H9 (cell line): ENCODE results near the gene RAPGEF6. TPM values are rescaled to one million over a fixed set of nuclear protein-coding genes. Genes with fewer than 3 reads are reported as not detected.

ENCODE experiments used
- DNase-seq: peaks from one replicate; pipeline ENCODE4 v3.0.0-alpha.2; 2017
- H2AFZ ChIP-seq: one replicate; pipeline ENCODE4 v1.6.1; 2013; ENCODE audit warnings: mild to moderate bottlenecking, low read length, control low read depth, moderate library complexity
- H2AK5ac ChIP-seq: 2 replicates; pipeline ENCODE4 v1.6.1; 2013; ENCODE audit warnings: low read length, control low read depth, mixed read lengths; ENCODE audit not compliant: insufficient read length
- H2BK120ac ChIP-seq: one replicate; pipeline ENCODE4 v1.6.1; 2013; ENCODE audit warnings: low read depth, mild to moderate bottlenecking, low read length, control low read depth, inconsistent platforms; ENCODE audit not compliant: poor library complexity, severe bottlenecking
- H2BK12ac ChIP-seq: 2 replicates; pipeline ENCODE4 v1.6.1; 2013; ENCODE audit warnings: low read length, control low read depth, mixed read lengths, low read depth; ENCODE audit not compliant: insufficient read length
- H2BK15ac ChIP-seq: 2 replicates; pipeline ENCODE4 v1.6.1; 2013; ENCODE audit warnings: low read depth, low read length, control low read depth
- H2BK20ac ChIP-seq: one replicate; pipeline ENCODE4 v1.6.1; 2013; ENCODE audit warnings: low read depth, mild to moderate bottlenecking, low read length, control low read depth, inconsistent platforms; ENCODE audit not compliant: poor library complexity, severe bottlenecking
- H2BK5ac ChIP-seq: 2 replicates; pipeline ENCODE4 v1.6.1; 2013; ENCODE audit warnings: low read length, control low read depth, mixed read lengths; ENCODE audit not compliant: insufficient read length
- H3K14ac ChIP-seq: 2 replicates; pipeline ENCODE4 v1.6.1; 2013; ENCODE audit warnings: low read length, control low read depth; ENCODE audit not compliant: insufficient read depth
- H3K18ac ChIP-seq: 2 replicates; pipeline ENCODE4 v1.6.1; 2013; ENCODE audit warnings: low read depth, mild to moderate bottlenecking, mixed read lengths, low read length, control low read depth; ENCODE audit not compliant: insufficient read length
- H3K23ac ChIP-seq: 2 replicates; pipeline ENCODE4 v1.6.1; 2013; ENCODE audit warnings: low read length, control low read depth, mixed read lengths, low read depth; ENCODE audit not compliant: insufficient read length
- H3K23me2 ChIP-seq: 2 replicates; pipeline ENCODE4 v1.6.1; 2013; ENCODE audit warnings: low read depth, mild to moderate bottlenecking, mixed read lengths, low read length, control low read depth; ENCODE audit not compliant: insufficient read length, poor library complexity, severe bottlenecking
- H3K27ac ChIP-seq: 2 replicates; pipeline ENCODE4 v1.5.1; 2013; ENCODE audit warnings: low read length, control low read depth, mixed read lengths, low read depth; ENCODE audit not compliant: insufficient read length
- H3K27me3 ChIP-seq: 2 replicates; pipeline ENCODE4 v1.6.1; 2013; ENCODE audit warnings: low read length, control low read depth, inconsistent platforms; ENCODE audit not compliant: insufficient read depth
- H3K4ac ChIP-seq: 2 replicates; pipeline ENCODE4 v1.6.1; 2013; ENCODE audit warnings: low read depth, mild to moderate bottlenecking, control low read depth, inconsistent platforms, low read length, moderate library complexity
- H3K4me1 ChIP-seq: 2 replicates; pipeline ENCODE4 v1.6.1; 2013; ENCODE audit warnings: low read length, control low read depth, inconsistent platforms; ENCODE audit not compliant: insufficient read depth
- H3K4me2 ChIP-seq: 2 replicates; pipeline ENCODE4 v1.6.1; 2013; ENCODE audit warnings: low read length, control low read depth, mixed read lengths; ENCODE audit not compliant: insufficient read length, insufficient read depth
- H3K56ac ChIP-seq: 2 replicates; pipeline ENCODE4 v1.6.1; 2013; ENCODE audit warnings: low read depth, mild to moderate bottlenecking, mixed read lengths, low read length, control low read depth; ENCODE audit not compliant: insufficient read length
- H3K79me1 ChIP-seq: 2 replicates; pipeline ENCODE4 v1.6.1; 2013; ENCODE audit warnings: low read depth, mild to moderate bottlenecking, moderate library complexity, low read length, control low read depth, inconsistent platforms; ENCODE audit not compliant: insufficient read depth, poor library complexity, severe bottlenecking
- H3K79me2 ChIP-seq: 2 replicates; pipeline ENCODE4 v1.6.1; 2013; ENCODE audit warnings: low read length, control low read depth, inconsistent platforms; ENCODE audit not compliant: insufficient read depth
- H3K9ac ChIP-seq: 2 replicates; pipeline ENCODE4 v1.6.1; 2013; ENCODE audit warnings: low read length, control low read depth, mixed read lengths; ENCODE audit not compliant: insufficient read length; ENCODE audit errors: extremely low read depth
- H3K9me3 ChIP-seq: one replicate; pipeline ENCODE4 v1.6.1; 2013; ENCODE audit warnings: low read depth, low read length, inconsistent platforms; ENCODE audit not compliant: control insufficient read depth
- H3T11ph ChIP-seq: one replicate; pipeline ENCODE4 v1.6.1; 2013; ENCODE audit warnings: mild to moderate bottlenecking, low read length, control low read depth, inconsistent platforms
- H4K20me1 ChIP-seq: one replicate; pipeline ENCODE4 v1.6.1; 2013; ENCODE audit not compliant: control insufficient read depth, insufficient read length, insufficient read depth
- H4K5ac ChIP-seq: 2 replicates; pipeline ENCODE4 v1.6.1; 2013; ENCODE audit warnings: low read depth, mild to moderate bottlenecking, mixed read lengths, low read length, control low read depth; ENCODE audit not compliant: insufficient read length
- H4K8ac ChIP-seq: replicated peaks from 2 replicates; pipeline ENCODE4 v1.6.1; 2013; ENCODE audit warnings: low read length, control low read depth, mixed read lengths, low read depth; ENCODE audit not compliant: insufficient read length
- H4K91ac ChIP-seq: 2 replicates; pipeline ENCODE4 v1.6.1; 2013; ENCODE audit warnings: low read depth, mild to moderate bottlenecking, moderate library complexity, mixed read lengths, low read length, control low read depth; ENCODE audit not compliant: insufficient read length
- H3K27ac Mint-ChIP-seq, 3 experiments: 2 replicates in 2 of 3; 3 replicates in 1 of 3; pipeline ENCODE4 v1.8.0; 2020 to 2021; ENCODE audit warnings: mixed read lengths in 3 of 3, mild to moderate bottlenecking in 1 of 3, moderate library complexity in 1 of 3
- H3K27me3 Mint-ChIP-seq: 2 replicates; pipeline ENCODE4 v1.8.0; 2021; ENCODE audit warnings: low read depth, mild to moderate bottlenecking, moderate library complexity, mixed read lengths
- H3K36me3 Mint-ChIP-seq, 3 experiments: 2 replicates in 2 of 3; 3 replicates in 1 of 3; pipeline ENCODE4 v1.8.0; 2020 to 2021; ENCODE audit warnings: low read depth in 3 of 3, mixed read lengths in 3 of 3; ENCODE audit not compliant: insufficient read depth in 1 of 3
- H3K4me1 Mint-ChIP-seq, 2 experiments: 2 replicates each; pipeline ENCODE4 v1.8.0; 2020; ENCODE audit warnings: mixed read lengths in 2 of 2
- H3K4me3 Mint-ChIP-seq, 2 experiments: 2 replicates in 1 of 2; 3 replicates in 1 of 2; pipeline ENCODE4 v1.8.0; 2020 to 2021; ENCODE audit warnings: mild to moderate bottlenecking in 2 of 2, mixed read lengths in 2 of 2, moderate library complexity in 1 of 2
- H3K9me3 Mint-ChIP-seq, 2 experiments: 2 replicates in 1 of 2; 3 replicates in 1 of 2; pipeline ENCODE4 v1.8.0; 2020; ENCODE audit warnings: mild to moderate bottlenecking in 2 of 2, mixed read lengths in 2 of 2, moderate library complexity in 1 of 2
- CTCF ChIP-seq: fragments of 200-600 bp; sonication (generic); conservative IDR thresholded peaks from 3 replicates; pipeline ENCODE4 v1.8.0; 2021; ENCODE audit warnings: antibody characterized with exemption, mild to moderate bottlenecking
- WGBS: extraction: QIAGEN DNeasy Blood & Tissue Kit; methylation state at CpG from one replicate; pipeline ENCODE4 v1.1.7; 2013; ENCODE audit warnings: missing lambda C conversion rate, low lambda C conversion rate, mixed read lengths; ENCODE audit not compliant: insufficient read length; ENCODE audit errors: extremely low coverage; 5-methylcytosine and 5-hydroxymethylcytosine counted together
- total RNA-seq: library from RNA; stranded (reverse); gene quantifications from 2 replicates; pipeline ENCODE4 v1.2.1, GENCODE V29; 2021

The RAPGEF6 gene
- total RNA-seq, 1 experiment from 2014 or later, result 19.7 TPM

- Histone ChIP-seq H3K9me3 (no peaks in the 10 kb centered on the region), H2BK5ac (no peak overlapping the region), H3T11ph (no peak overlapping the region), H3K4ac (no peak overlapping the region), H4K5ac (no peak overlapping the region), H2BK12ac (no peak overlapping the region), H3K4me2 (no peak overlapping the region), H2BK20ac (no peak overlapping the region), H2BK15ac (no peak overlapping the region), H3K23me2 (no peaks in the 10 kb centered on the region), H3K23ac (no peak overlapping the region), H3K27me3 (no peaks in the 10 kb centered on the region), H4K20me1 (no peaks in the 10 kb centered on the region), H2AK5ac (no peak overlapping the region), H3K27ac (no peak overlapping the region), H2AFZ (no peak overlapping the region), H3K18ac (no peak overlapping the region), H4K8ac (no peak overlapping the region), H3K56ac (no peak overlapping the region), H3K4me1 (no peaks in the 10 kb centered on the region), H3K9ac (no peak overlapping the region), H3K79me2 (no peaks in the 10 kb centered on the region), H3K14ac (no peak overlapping the region), H3K79me1 (no peaks in the 10 kb centered on the region), H4K91ac (no peak overlapping the region), H2BK120ac (no peak overlapping the region)
- Mint-ChIP-seq H3K4me1 (no peaks in the 10 kb centered on the region), H3K9me3 (no peaks in the 10 kb centered on the region), H3K4me3 (no peak overlapping the region), H3K27me3 (no peaks in the 10 kb centered on the region), H3K36me3 (peaks cover 10 to 63% (median 40%) of the 10 kb centered on the region in 3 experiments; a peak in 6 of 7 replicates), H3K27ac (no peak overlapping the region)
- WGBS, result no CpG with 5 or more reads among the region's 2 CpGs
- no peak for DNase-seq
- no peak for TF ChIP-seq CTCF
These were observed 198.9 kb downstream of the RAPGEF6 start for GRCh38 chr5:131436081-131436480.
